Stomach (tissue), 9 donors: ENCODE measurements around the gene KCNJ4. TPM values are rescaled to one million over a fixed set of nuclear protein-coding genes. Genes with fewer than 3 reads are reported as not detected.
"Not testable (repeated sequence)": the region's sequence is repeated elsewhere in the genome, so short reads cannot be mapped to it uniquely, and the experiment has no call there.

Source experiments
- DNase-seq, 2 donors: peaks; one replicate each; pipeline versions ENCODE4 v3.0.0 to v3.0.0-alpha.2; 2013 to 2019
- H3K27ac ChIP-seq, 5 donors: fragments of 200-600 bp in 4 of 5; sonication (generic) in 4 of 5; one replicate each; pipeline ENCODE4 v1.5.1; 2013 to 2019; ENCODE audit warnings: mild to moderate bottlenecking in 1 of 5, moderate library complexity in 1 of 5
- H3K27me3 ChIP-seq, 3 donors: fragments of 200-600 bp; sonication (generic); one replicate each; pipeline ENCODE4 v1.5.1; 2017 to 2019; ENCODE audit warnings: mixed run types in 1 of 3
- H3K36me3 ChIP-seq, 4 donors: fragments of 200-600 bp; sonication (generic); 1 replicate in 3 of 4; 2 replicates in 1 of 4; pipeline ENCODE4 v1.5.1; 2016 to 2019
- H3K4me1 ChIP-seq, 4 donors: fragments of 200-600 bp; sonication (generic); one replicate each; pipeline ENCODE4 v1.5.1; 2016 to 2019
- H3K4me3 ChIP-seq, 4 donors: fragments of 200-600 bp; sonication (generic) in 3 of 4; one replicate each; pipeline ENCODE4 v1.5.1; 2016 to 2019; ENCODE audit warnings: mild to moderate bottlenecking in 1 of 4
- H3K9me3 ChIP-seq, 4 donors: fragments of 200-600 bp; sonication (generic); one replicate each; pipeline ENCODE4 v1.5.1; 2016 to 2019
- CTCF ChIP-seq, 7 experiments: fragments of 450-650 bp in 4 of 7; fragments of 200-600 bp in 3 of 7; sonication (generic) in 3 of 7; IDR thresholded peaks; one replicate each; pipeline ENCODE4 v1.5.1; 2016 to 2019; ENCODE audit warnings: antibody characterized with exemption in 7 of 7, control low read depth in 2 of 7, mild to moderate bottlenecking in 1 of 7
- EP300 ChIP-seq: sonication (generic); formaldehyde crosslinking; IDR thresholded peaks from one replicate; pipeline ENCODE4 v1.6.1; 2017; ENCODE audit warnings: antibody characterized with exemption
- POLR2A ChIP-seq, 4 donors: fragments of 450-650 bp; IDR thresholded peaks; one replicate each; pipeline ENCODE4 v1.6.1; 2016; ENCODE audit warnings: antibody characterized with exemption in 4 of 4, control low read depth in 2 of 4, mild to moderate bottlenecking in 1 of 4, moderate library complexity in 1 of 4
- POLR2AphosphoS5 ChIP-seq, 3 donors: sonication (generic); formaldehyde crosslinking; IDR thresholded peaks; one replicate each; pipeline ENCODE4 v1.6.1; 2016; ENCODE audit warnings: antibody characterized with exemption in 3 of 3
- WGBS, 5 donors: extraction: QIAGEN DNeasy Blood & Tissue Kit in 3 of 5; methylation state at CpG; one replicate each; pipeline versions ENCODE4 v1.1.5 to v1.1.7; 2013 to 2018; 5-methylcytosine and 5-hydroxymethylcytosine counted together
- intact Hi-C: fragments of 100-400 bp; cut with DNase I; formaldehyde crosslinking; loops from one replicate; pipeline ENCODE4 v1.15.1; 2023; ENCODE audit warnings: low total_unique reads
- polyA plus RNA-seq, 3 donors: library from polyadenylated mRNA; stranded (reverse); fragments of 200-250 nt; gene quantifications; one replicate each; pipeline ENCODE4 v1.2.3, GENCODE V29; 2013
- total RNA-seq, 5 donors: library from RNA; depleted of rRNA; stranded (reverse); fragments of >200 nt; gene quantifications; one replicate each; pipeline versions ENCODE4 v1.1.0 to v1.2.3, GENCODE V29; 2014 to 2016
- donor health status: healthy with polysubstance abuse.
- donor health status: Bipolar disorder and iron deficiency.
- donor health status: healthy.

KCNJ4 gene
- total and polyA plus RNA-seq, 8 donors, result not detected

GRCh38 chr22:38471237-38471636 is 16.2 kb upstream of the KCNJ4 start:
- no peak for DNase-seq
- Histone ChIP-seq H3K27me3 (peaks cover 0 to 27% (median 5%) of the 10 kb centered on the region in 3 donors), H3K36me3 (no peaks in the 10 kb centered on the region), H3K27ac (no peak overlapping the region), H3K4me1 (peaks cover 13 to 21% (median 19%) of the 10 kb centered on the region in 4 donors), H3K9me3 (no peaks in the 10 kb centered on the region), H3K4me3 (no peak overlapping the region)
- 85 to 93% (median 93%) methylated on average over 10 to 11 of the region's 11 CpGs for WGBS, 5 donors
- intact Hi-C loops, result no loop called here
- no peak for TF ChIP-seq POLR2A (IDR thresholded peaks at IDR 0.05)
- no peak for TF ChIP-seq CTCF (IDR thresholded peaks at IDR 0.05)
- TF ChIP-seq POLR2AphosphoS5 (IDR thresholded peaks at IDR 0.05), result no peak
- TF ChIP-seq EP300, result no peak

- H3K27ac ChIP-seq, H3K36me3 ChIP-seq, H3K4me3 ChIP-seq, intact Hi-C loops, DNase-seq, H3K9me3 ChIP-seq: not testable (repeated sequence)
- 91 to 97% (median 95%) methylated on average over 10 of the region's 10 CpGs for WGBS, 5 donors
- Histone ChIP-seq H3K4me1 (peaks cover 13 to 21% (median 19%) of the 10 kb centered on the region in 4 donors), H3K27me3 (peaks cover 0 to 38% (median 5%) of the 10 kb centered on the region in 3 donors)
Observed at GRCh38 chr22:38470179-38470578, 15.2 kb upstream of the KCNJ4 start.

GRCh38 chr22:38469306-38469781 is 14.3 kb upstream of the KCNJ4 start:
- Histone ChIP-seq H3K27ac (no peak overlapping the region), H3K36me3 (no peaks in the 10 kb centered on the region), H3K4me1 (peaks cover 13 to 21% (median 19%) of the 10 kb centered on the region in 4 donors), H3K27me3 (peaks cover 0 to 41% (median 5%) of the 10 kb centered on the region in 3 donors), H3K4me3 (peak overlapping the region in 3 of 4 donors; percentile 50 to 66 (median 62)), H3K9me3 (no peaks in the 10 kb centered on the region)
- peak in 1 of 2 donors; percentile 8 for DNase-seq
- WGBS, 5 donors, result 80 to 92% (median 87%) methylated on average over 5 to 6 of the region's 6 CpGs
- intact Hi-C loops, result no loop called here
- TF ChIP-seq CTCF (IDR thresholded peaks at IDR 0.05), result no peak
- no peak for TF ChIP-seq POLR2AphosphoS5 (IDR thresholded peaks at IDR 0.05)
- TF ChIP-seq POLR2A (IDR thresholded peaks at IDR 0.05), result no peak
- TF ChIP-seq EP300, result no peak

GRCh38 chr22:38468443-38469305 is 13.7 kb upstream of the KCNJ4 start:
- H3K27ac ChIP-seq, result peak overlapping the region; percentile 20 to 73 (median 70)
- TF ChIP-seq POLR2A (IDR thresholded peaks at IDR 0.05) (no peak), EP300 (no peak), POLR2AphosphoS5 (IDR thresholded peaks at IDR 0.05) (no peak), CTCF (IDR thresholded peaks at IDR 0.05) (no peak)
- peaks cover 0 to 48% (median 5%) of the 10 kb centered on the region in 3 donors for H3K27me3 ChIP-seq
- H3K4me1 ChIP-seq, result peaks cover 13 to 21% (median 19%) of the 10 kb centered on the region in 4 donors
- no peaks in the 10 kb centered on the region for H3K36me3 ChIP-seq
- intact Hi-C loops, result no loop called here
- WGBS, 5 donors, result 29 to 51% (median 42%) methylated on average over 16 to 28 of the region's 28 CpGs
- H3K9me3 ChIP-seq, result no peaks in the 10 kb centered on the region
- peak overlapping the region; percentile 50 to 66 (median 58) for H3K4me3 ChIP-seq
- peak in 1 of 2 donors; percentile 58 for DNase-seq
